H1 (cell line): ENCODE data around the gene DGKH. TPM values are rescaled to one million over a fixed set of nuclear protein-coding genes. Genes with fewer than 3 reads are reported as not detected.

ENCODE experiments used
- CTCF ChIA-PET: fragments of 300-600 bp; sonication (Branson Sonifier 250); formaldehyde crosslinking; loops from one replicate; lab custom pipeline; 2021; ENCODE audit not compliant: partially characterized antibody; lab: Charles Lee
- POLR2A ChIA-PET: fragments of 300-600 bp; sonication (Branson Sonifier 250); formaldehyde crosslinking; loops from one replicate; lab custom pipeline; 2021; ENCODE audit warnings: inconsistent platforms; ENCODE audit not compliant: partially characterized antibody; lab: Charles Lee
- DNase-seq, 2 experiments: peaks; one replicate each; pipeline versions ENCODE4 v3.0.0 to v3.0.0-alpha.2; 2010 to 2022; ENCODE audit warnings: low spot score in 2 of 2, low read depth in 1 of 2, mixed read lengths in 1 of 2
- FAIRE-seq: peaks from 2 replicates; lab custom pipeline; 2011; peaks lifted over from hg19 to GRCh38; lab: Jason Lieb, UNC
- H2AFZ ChIP-seq: 2 replicates; pipeline ENCODE4 v1.8.1; 2012; ENCODE audit warnings: low read length, inconsistent platforms
- H2AK5ac ChIP-seq: 2 replicates; pipeline ENCODE4 v1.6.1; 2013; ENCODE audit warnings: low read depth, low read length
- H2BK120ac ChIP-seq: replicated peaks from 2 replicates; pipeline ENCODE3; 2013; ENCODE audit warnings: low read depth, low read length, inconsistent platforms
- H2BK12ac ChIP-seq: 2 replicates; pipeline ENCODE4 v1.6.1; 2013; ENCODE audit warnings: low read depth, low read length
- H2BK15ac ChIP-seq: 2 replicates; pipeline ENCODE4 v1.6.1; 2013; ENCODE audit warnings: low read length
- H2BK20ac ChIP-seq: 2 replicates; pipeline ENCODE4 v1.6.1; 2013; ENCODE audit warnings: low read length
- H2BK5ac ChIP-seq: 2 replicates; pipeline ENCODE4 v1.6.1; 2013; ENCODE audit warnings: low read depth, low read length
- H3K14ac ChIP-seq: 2 replicates; pipeline ENCODE4 v1.6.1; 2013; ENCODE audit warnings: inconsistent platforms; ENCODE audit not compliant: insufficient read length
- H3K18ac ChIP-seq: 2 replicates; pipeline ENCODE4 v1.6.1; 2013; ENCODE audit warnings: low read length; ENCODE audit errors: extremely low read depth
- H3K23ac ChIP-seq: 2 replicates; pipeline ENCODE4 v1.6.1; 2013; ENCODE audit warnings: inconsistent platforms; ENCODE audit not compliant: insufficient read length
- H3K23me2 ChIP-seq: 2 replicates; pipeline ENCODE4 v1.6.1; 2013; ENCODE audit warnings: low read depth, low read length
- H3K27ac ChIP-seq: 2 replicates; pipeline ENCODE4 v1.6.1; 2011; ENCODE audit warnings: low read depth, low read length, inconsistent platforms
- H3K27me3 ChIP-seq, 4 experiments: replicated peaks in 1 of 4; 1 replicate in 1 of 4; 2 replicates in 3 of 4; pipeline versions ENCODE4 v1.6.1 to v1.8.1; 2011 to 2013; ENCODE audit warnings: low read length in 3 of 4, mild to moderate bottlenecking in 3 of 4, inconsistent platforms in 2 of 4, mixed read lengths in 2 of 4, moderate library complexity in 1 of 4; ENCODE audit not compliant: control insufficient read depth in 3 of 4, insufficient read depth in 3 of 4; ENCODE audit errors: extremely low read depth in 1 of 4
- H3K36me3 ChIP-seq, 4 experiments: 2 replicates each; pipeline versions ENCODE4 v1.6.1 to v1.8.1; 2011 to 2013; ENCODE audit warnings: mild to moderate bottlenecking in 4 of 4, low read length in 3 of 4, moderate library complexity in 2 of 4, control low read depth in 1 of 4, inconsistent platforms in 1 of 4; ENCODE audit not compliant: insufficient read depth in 4 of 4, control insufficient read depth in 2 of 4
- H3K4ac ChIP-seq: replicated peaks from 2 replicates; pipeline ENCODE3; 2013; ENCODE audit warnings: low read length, low read depth, mixed read lengths, inconsistent platforms; ENCODE audit not compliant: insufficient read length
- H3K4me1 ChIP-seq, 4 experiments: replicated peaks in 1 of 4; 1 replicate in 1 of 4; 2 replicates in 3 of 4; pipeline versions ENCODE4 v1.6.1 to v1.8.1; 2011 to 2013; ENCODE audit warnings: low read length in 3 of 4, inconsistent platforms in 2 of 4, mixed read lengths in 1 of 4; ENCODE audit not compliant: insufficient read depth in 4 of 4, control insufficient read depth in 3 of 4
- H3K4me2 ChIP-seq, 2 experiments: 2 replicates each; pipeline versions ENCODE4 v1.6.1 to v1.8.1; 2011 to 2013; ENCODE audit warnings: low read depth in 2 of 2, low read length in 2 of 2, control low read depth in 1 of 2, inconsistent platforms in 1 of 2, mild to moderate bottlenecking in 1 of 2; ENCODE audit not compliant: insufficient read depth in 1 of 2
- H3K4me3 ChIP-seq, 4 experiments: fragments of 200-600, 300-600 bp in 1 of 4; sonication (generic), shearing (Covaris generic), sonication (Bioruptor Twin) in 1 of 4; 2 replicates each; pipeline versions ENCODE4 v1.5.1 to v1.8.1; 2011 to 2016; ENCODE audit warnings: low read length in 4 of 4, low read depth in 3 of 4, control low read depth in 2 of 4, inconsistent platforms in 2 of 4, mild to moderate bottlenecking in 2 of 4, mixed read lengths in 1 of 4, moderate library complexity in 1 of 4; ENCODE audit not compliant: insufficient read depth in 2 of 4; ENCODE audit errors: extremely low read depth in 1 of 4
- H3K56ac ChIP-seq: replicated peaks from 2 replicates; pipeline ENCODE3; 2013; ENCODE audit warnings: low read depth, mild to moderate bottlenecking, mixed read lengths, low read length, inconsistent platforms; ENCODE audit not compliant: insufficient read length
- H3K79me1 ChIP-seq: 2 replicates; pipeline ENCODE4 v1.6.1; 2013; ENCODE audit warnings: low read depth, low read length, control low read depth
- H3K79me2 ChIP-seq, 2 experiments: 2 replicates each; pipeline versions ENCODE4 v1.6.1 to v1.8.1; 2012 to 2013; ENCODE audit warnings: low read length in 2 of 2, mild to moderate bottlenecking in 2 of 2, inconsistent platforms in 1 of 2; ENCODE audit not compliant: insufficient read depth in 2 of 2, control insufficient read depth in 1 of 2
- H3K9ac ChIP-seq, 4 experiments: replicated peaks in 1 of 4; 1 replicate in 1 of 4; 2 replicates in 3 of 4; pipeline versions ENCODE4 v1.6.1 to v1.8.1; 2011 to 2013; ENCODE audit warnings: low read depth in 3 of 4, low read length in 3 of 4, control low read depth in 2 of 4, mild to moderate bottlenecking in 2 of 4, moderate library complexity in 2 of 4, inconsistent platforms in 1 of 4; ENCODE audit errors: extremely low read depth in 1 of 4
- H3K9me3 ChIP-seq, 2 experiments: 2 replicates each; pipeline versions ENCODE4 v1.6.1 to v1.8.1; 2012 to 2013; ENCODE audit warnings: mild to moderate bottlenecking in 2 of 2, moderate library complexity in 2 of 2, control low read depth in 1 of 2, inconsistent platforms in 1 of 2, low read depth in 1 of 2, low read length in 1 of 2, mixed read lengths in 1 of 2; ENCODE audit not compliant: insufficient read depth in 2 of 2
- H4K20me1 ChIP-seq, 2 experiments: replicated peaks in 1 of 2; 2 replicates each; pipeline versions ENCODE3 to v1.8.1; 2011 to 2013; ENCODE audit warnings: inconsistent platforms in 2 of 2, low read length in 2 of 2, mild to moderate bottlenecking in 1 of 2; ENCODE audit not compliant: insufficient read depth in 2 of 2, control insufficient read depth in 1 of 2
- H4K5ac ChIP-seq: 2 replicates; pipeline ENCODE4 v1.6.1; 2013; ENCODE audit warnings: low read length, low read depth, mixed read lengths, inconsistent platforms; ENCODE audit not compliant: insufficient read length
- H4K8ac ChIP-seq: 2 replicates; pipeline ENCODE4 v1.8.0; 2013; ENCODE audit warnings: mild to moderate bottlenecking, moderate library complexity, low read length, inconsistent platforms; ENCODE audit not compliant: insufficient read depth; ENCODE audit errors: extremely low read depth
- H4K91ac ChIP-seq: replicated peaks from 2 replicates; pipeline ENCODE3; 2013; ENCODE audit warnings: low read length, mixed read lengths, inconsistent platforms; ENCODE audit not compliant: insufficient read length
- MAX ChIP-seq: IDR thresholded peaks from 2 replicates; pipeline ENCODE4 v1.6.1; 2012; ENCODE audit warnings: inconsistent platforms
- RAD21 ChIP-seq, 2 experiments: IDR thresholded peaks in 1 of 2; conservative IDR thresholded peaks in 1 of 2; 2 replicates each; pipeline ENCODE4 v1.6.1; 2011; ENCODE audit warnings: low read depth in 2 of 2, low read length in 2 of 2, improper control_type of control experiment in 1 of 2, inconsistent platforms in 1 of 2, mild to moderate bottlenecking in 1 of 2, moderate library complexity in 1 of 2
- SP1 ChIP-seq: IDR thresholded peaks from 2 replicates; pipeline ENCODE4 v1.6.1; 2011; ENCODE audit warnings: low read depth, low read length
- WGBS, 2 experiments: shearing (Covaris generic) in 1 of 2; methylation state at CpG; one replicate each; pipeline versions ENCODE4 v1.1.6 to v1.1.7; 2013 to 2015; ENCODE audit warnings: low lambda C conversion rate in 2 of 2, mixed read lengths in 2 of 2, inconsistent platforms in 1 of 2, low coverage in 1 of 2, missing lambda C conversion rate in 1 of 2; ENCODE audit not compliant: insufficient replicate concordance in 2 of 2, insufficient coverage in 1 of 2, insufficient read length in 1 of 2; ENCODE audit errors: extremely low coverage in 1 of 2, missing lambda C conversion rate in 1 of 2; 5-methylcytosine and 5-hydroxymethylcytosine counted together
- polyA plus RNA-seq, 7 experiments: library from polyadenylated mRNA; depleted of rRNA in 3 of 7; stranded (reverse) in 5 of 7; unstranded in 2 of 7; fragments of >200 nt in 5 of 7; fragments of 200-250 nt in 2 of 7; gene quantifications; 1 replicate in 5 of 7; 2 replicates in 1 of 7; 4 replicates in 1 of 7; pipeline versions ENCODE4 v1.2.1 to v1.2.3, GENCODE V29; 2011 to 2013; ENCODE audit warnings: missing spikeins in 2 of 7, mixed read lengths in 2 of 7
- total RNA-seq: library from RNA; stranded (reverse); fragmentation: NEBNext Ultra II Directional; extraction: Animal tissue kit (Norgen Biotek cat#: 25700); gene quantifications from 2 replicates; pipeline ENCODE4 v1.2.1, GENCODE V29; 2021
- TF ChIP-seq, protein P1 (sequence below), 3 experiments: IDR thresholded peaks; 1 replicate in 2 of 3; 2 replicates in 1 of 3; pipeline versions ENCODE4 v1.5.1 to v1.6.1; 2011; ENCODE audit warnings: low read length in 3 of 3, mild to moderate bottlenecking in 3 of 3, inconsistent platforms in 2 of 3, low read depth in 1 of 3, moderate library complexity in 1 of 3; ENCODE audit not compliant: insufficient read depth in 1 of 3; ENCODE audit errors: control extremely low read depth in 1 of 3

The DGKH gene
- total and polyA plus RNA-seq, 2 of the 8 experiments (the other 6 are each of a cell fraction or from before 2014, with no cell fraction given) = 2.1 to 7.9 TPM

GRCh38 chr13:42215578-42216421 lies 167.4 kb downstream of the DGKH start:
- Histone ChIP-seq H4K5ac (no peak overlapping the region), H4K20me1 (no peaks in the 10 kb centered on the region), H3K36me3 (peaks cover 0 to 6% (median 2%) of the 10 kb centered on the region in 4 experiments; a peak in 2 of 8 replicates), H2AFZ (peak overlapping the region; percentile 79; the same call in 1 of the 2 replicates), H3K18ac (no peak overlapping the region; the same call in 1 of the 2 replicates), H3K27me3 (no peaks in the 10 kb centered on the region), H3K14ac (no peak overlapping the region), H3K79me2 (no peaks in the 10 kb centered on the region), H2BK120ac (no peak overlapping the region), H3K79me1 (no peaks in the 10 kb centered on the region), H3K4me2 (peak overlapping the region; percentile 4 to 30; a peak in 1 of 4 replicates), H3K56ac (no peak overlapping the region), H2BK15ac (no peak overlapping the region), H3K23ac (no peak overlapping the region), H3K4ac (no peak overlapping the region), H3K4me3 (no peak overlapping the region), H2BK5ac (no peak overlapping the region), H3K23me2 (no peaks in the 10 kb centered on the region), H3K9ac (no peak overlapping the region), H3K9me3 (no peaks in the 10 kb centered on the region), H3K27ac (no peak overlapping the region), H2BK12ac (no peak overlapping the region), H3K4me1 (peaks cover 0 to 7% (median 6%) of the 10 kb centered on the region in 4 experiments; a peak in 4 of 7 replicates), H4K8ac (no peak overlapping the region), H2BK20ac (no peak overlapping the region), H4K91ac (no peak overlapping the region), H2AK5ac (no peak overlapping the region)
- DNase-seq = no peak
- TF ChIP-seq SP1 (no peak), RAD21 (IDR thresholded peaks at IDR 0.05 in 1 of 2, conservative IDR thresholded peaks at IDR 0.05 in 1 of 2; ENCODE audit: low read depth in 2 of 2, low read length in 2 of 2) (peak; percentile 82), MAX (no peak)
- TF ChIP-seq, protein P1, sequence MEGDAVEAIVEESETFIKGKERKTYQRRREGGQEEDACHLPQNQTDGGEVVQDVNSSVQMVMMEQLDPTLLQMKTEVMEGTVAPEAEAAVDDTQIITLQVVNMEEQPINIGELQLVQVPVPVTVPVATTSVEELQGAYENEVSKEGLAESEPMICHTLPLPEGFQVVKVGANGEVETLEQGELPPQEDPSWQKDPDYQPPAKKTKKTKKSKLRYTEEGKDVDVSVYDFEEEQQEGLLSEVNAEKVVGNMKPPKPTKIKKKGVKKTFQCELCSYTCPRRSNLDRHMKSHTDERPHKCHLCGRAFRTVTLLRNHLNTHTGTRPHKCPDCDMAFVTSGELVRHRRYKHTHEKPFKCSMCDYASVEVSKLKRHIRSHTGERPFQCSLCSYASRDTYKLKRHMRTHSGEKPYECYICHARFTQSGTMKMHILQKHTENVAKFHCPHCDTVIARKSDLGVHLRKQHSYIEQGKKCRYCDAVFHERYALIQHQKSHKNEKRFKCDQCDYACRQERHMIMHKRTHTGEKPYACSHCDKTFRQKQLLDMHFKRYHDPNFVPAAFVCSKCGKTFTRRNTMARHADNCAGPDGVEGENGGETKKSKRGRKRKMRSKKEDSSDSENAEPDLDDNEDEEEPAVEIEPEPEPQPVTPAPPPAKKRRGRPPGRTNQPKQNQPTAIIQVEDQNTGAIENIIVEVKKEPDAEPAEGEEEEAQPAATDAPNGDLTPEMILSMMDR (IDR thresholded peaks at IDR 0.05; ENCODE audit: control extremely low read depth in 1 of 3, insufficient read depth in 1 of 3, low read depth in 1 of 3, low read length in 3 of 3) = peak in 2 of 3 experiments; percentile 44 to 70; a peak in 3 of 4 replicates
- CTCF ChIA-PET = interaction anchor here (0.6 to 2.8 kb wide), 24 partner anchors 9 to 1414 kb away, joined by 3 to 14 read pairs (median 4); no protein-coding TSS in a partner anchor
- peak; percentile 45 for FAIRE-seq
- POLR2A ChIA-PET = no interaction called here
- WGBS, 2 experiments = 49% methylated on average over 6 of the region's 6 CpGs; no CpG with 5 or more reads in 1 of the 2 experiments
